Measurements from ENCODE around the gene CNEP1R1.

- no peak for TF ChIP-seq CTCF (conservative IDR thresholded peaks at IDR 0.05)
- TF ChIP-seq ZFX (IDR thresholded peaks at IDR 0.05), result no peak
Measured at GRCh38 chr16:50001144-50001543, 23.9 kb upstream of the CNEP1R1 start.

Measured in C4-2B (cell line).